ENCODE data around the gene VGF. TPM values are rescaled to one million over a fixed set of nuclear protein-coding genes. Genes with fewer than 3 reads are reported as not detected.
"Not testable (repeated sequence)": the region's sequence is repeated elsewhere in the genome, so short reads cannot be mapped to it uniquely, and the experiment has no call there.

VGF gene
- total RNA-seq, 1 donor from 2014 or later = 0.96 TPM

DNA sequence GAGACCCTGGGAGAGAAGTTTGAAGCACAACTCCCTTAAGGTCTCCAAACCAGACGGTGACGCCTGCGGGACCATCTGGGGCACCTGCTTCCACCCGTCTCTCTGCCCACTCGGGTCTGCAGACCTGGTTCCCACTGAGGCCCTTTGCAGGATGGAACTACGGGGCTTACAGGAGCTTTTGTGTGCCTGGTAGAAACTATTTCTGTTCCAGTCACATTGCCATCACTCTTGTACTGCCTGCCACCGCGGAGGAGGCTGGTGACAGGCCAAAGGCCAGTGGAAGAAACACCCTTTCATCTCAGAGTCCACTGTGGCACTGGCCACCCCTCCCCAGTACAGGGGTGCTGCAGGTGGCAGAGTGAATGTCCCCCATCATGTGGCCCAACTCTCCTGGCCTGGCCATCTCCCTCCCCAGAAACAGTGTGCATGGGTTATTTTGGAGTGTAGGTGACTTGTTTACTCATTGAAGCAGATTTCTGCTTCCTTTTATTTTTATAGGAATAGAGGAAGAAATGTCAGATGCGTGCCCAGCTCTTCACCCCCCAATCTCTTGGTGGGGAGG is 27.6 kb downstream of the VGF start:
- H3K36me3 Mint-ChIP-seq (ENCODE audit: insufficient read depth) = no peaks in the 10 kb centered on the region
- H3K9me3 Mint-ChIP-seq (ENCODE audit: low read depth) = no peaks in the 10 kb centered on the region
- DNase-seq (ENCODE audit: low spot score, unreplicated experiment) = no peak
- H3K4me3 Mint-ChIP-seq (ENCODE audit: low read depth) = no peak overlapping the region
- TF ChIP-seq, protein P1, sequence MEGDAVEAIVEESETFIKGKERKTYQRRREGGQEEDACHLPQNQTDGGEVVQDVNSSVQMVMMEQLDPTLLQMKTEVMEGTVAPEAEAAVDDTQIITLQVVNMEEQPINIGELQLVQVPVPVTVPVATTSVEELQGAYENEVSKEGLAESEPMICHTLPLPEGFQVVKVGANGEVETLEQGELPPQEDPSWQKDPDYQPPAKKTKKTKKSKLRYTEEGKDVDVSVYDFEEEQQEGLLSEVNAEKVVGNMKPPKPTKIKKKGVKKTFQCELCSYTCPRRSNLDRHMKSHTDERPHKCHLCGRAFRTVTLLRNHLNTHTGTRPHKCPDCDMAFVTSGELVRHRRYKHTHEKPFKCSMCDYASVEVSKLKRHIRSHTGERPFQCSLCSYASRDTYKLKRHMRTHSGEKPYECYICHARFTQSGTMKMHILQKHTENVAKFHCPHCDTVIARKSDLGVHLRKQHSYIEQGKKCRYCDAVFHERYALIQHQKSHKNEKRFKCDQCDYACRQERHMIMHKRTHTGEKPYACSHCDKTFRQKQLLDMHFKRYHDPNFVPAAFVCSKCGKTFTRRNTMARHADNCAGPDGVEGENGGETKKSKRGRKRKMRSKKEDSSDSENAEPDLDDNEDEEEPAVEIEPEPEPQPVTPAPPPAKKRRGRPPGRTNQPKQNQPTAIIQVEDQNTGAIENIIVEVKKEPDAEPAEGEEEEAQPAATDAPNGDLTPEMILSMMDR (IDR thresholded peaks at IDR 0.05; ENCODE audit: unreplicated experiment) = no peak
- peaks cover 37% of the 10 kb centered on the region for H3K27me3 Mint-ChIP-seq
- H3K27ac Mint-ChIP-seq = no peak overlapping the region
- peaks cover 1% of the 10 kb centered on the region for H3K4me1 Mint-ChIP-seq (ENCODE audit: low read depth)

DNA sequence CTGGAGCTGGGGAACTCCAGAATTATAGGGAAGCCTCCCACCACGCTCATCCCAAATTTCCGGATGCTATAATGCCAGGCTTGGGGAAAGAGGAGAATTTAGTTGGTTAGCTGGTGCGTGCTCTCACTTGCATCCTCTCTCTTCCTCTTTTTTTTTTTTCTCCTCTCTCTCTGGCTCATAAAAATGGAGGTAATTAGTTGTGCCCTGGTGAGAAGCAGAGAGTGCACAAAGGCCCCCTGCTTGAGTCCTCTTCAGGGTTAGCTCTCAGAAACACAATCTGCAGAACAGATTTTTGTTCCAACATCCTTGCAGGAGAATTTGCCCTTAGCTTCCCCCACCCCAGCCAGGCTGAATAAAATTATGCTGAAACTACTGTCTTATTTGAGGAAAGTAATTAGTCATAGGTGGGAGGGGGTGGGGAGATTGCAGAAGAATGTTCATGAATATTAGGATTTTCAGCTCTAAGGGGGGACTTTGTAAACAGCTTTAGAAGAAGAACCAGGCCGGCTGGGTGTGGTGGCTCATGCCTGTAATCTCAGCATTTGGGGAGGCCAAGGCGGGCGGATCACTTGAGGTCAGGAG is 30.9 kb downstream of the VGF start:
- DNase-seq (ENCODE audit: low spot score, unreplicated experiment) = no peak
- TF ChIP-seq, protein P1 (IDR thresholded peaks at IDR 0.05; ENCODE audit: unreplicated experiment) = no peak
- no peak overlapping the region for H3K27ac Mint-ChIP-seq
- no peaks in the 10 kb centered on the region for H3K9me3 Mint-ChIP-seq (ENCODE audit: low read depth)
- H3K36me3 Mint-ChIP-seq (ENCODE audit: insufficient read depth) = no peaks in the 10 kb centered on the region
- H3K4me1 Mint-ChIP-seq (ENCODE audit: low read depth) = no peaks in the 10 kb centered on the region
- H3K4me3 Mint-ChIP-seq (ENCODE audit: low read depth) = no peak overlapping the region
- peaks cover 42% of the 10 kb centered on the region for H3K27me3 Mint-ChIP-seq

DNA sequence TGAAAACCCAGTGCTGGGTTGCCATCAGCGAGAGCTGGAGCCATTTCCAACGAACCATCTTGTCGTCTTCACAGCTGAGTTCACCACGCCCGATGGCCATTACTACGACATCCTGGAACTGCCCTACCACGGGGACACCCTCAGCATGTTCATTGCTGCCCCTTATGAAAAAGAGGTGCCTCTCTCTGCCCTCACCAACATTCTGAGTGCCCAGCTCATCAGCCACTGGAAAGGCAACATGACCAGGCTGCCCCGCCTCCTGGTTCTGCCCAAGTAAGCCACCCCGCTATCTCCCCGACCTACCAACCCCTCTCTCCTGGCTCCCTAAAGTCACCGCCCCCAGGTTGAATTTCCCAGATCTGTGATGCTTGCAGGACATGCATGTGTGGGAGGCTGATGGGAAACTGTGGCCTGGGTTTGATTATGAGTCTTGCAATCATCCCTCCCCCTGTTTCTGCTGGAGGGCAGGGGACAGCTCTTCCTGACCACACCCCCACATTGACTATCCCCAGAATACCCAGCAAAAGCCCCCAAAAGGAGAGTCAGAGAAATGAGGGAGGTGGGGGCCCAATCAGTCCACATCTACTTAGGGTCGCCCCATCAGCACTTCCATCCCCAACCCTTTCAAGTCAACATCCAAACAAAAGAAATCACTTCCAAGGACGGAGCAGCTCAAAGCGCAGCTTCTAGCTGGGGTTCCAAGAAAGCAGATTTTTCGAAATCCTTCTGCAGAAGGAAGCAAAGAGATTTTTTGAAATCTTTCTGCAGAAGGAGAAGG is 31.6 kb downstream of the VGF start:
- TF ChIP-seq, protein P1 (IDR thresholded peaks at IDR 0.05; ENCODE audit: unreplicated experiment) = no peak
- Mint-ChIP-seq H3K4me1 (ENCODE audit: low read depth) (no peaks in the 10 kb centered on the region), H3K4me3 (ENCODE audit: low read depth) (no peak overlapping the region), H3K9me3 (ENCODE audit: low read depth) (no peaks in the 10 kb centered on the region), H3K27ac (no peak overlapping the region), H3K27me3 (peaks cover 42% of the 10 kb centered on the region), H3K36me3 (ENCODE audit: insufficient read depth) (no peaks in the 10 kb centered on the region)
- no peak for DNase-seq (ENCODE audit: low spot score, unreplicated experiment)

DNA sequence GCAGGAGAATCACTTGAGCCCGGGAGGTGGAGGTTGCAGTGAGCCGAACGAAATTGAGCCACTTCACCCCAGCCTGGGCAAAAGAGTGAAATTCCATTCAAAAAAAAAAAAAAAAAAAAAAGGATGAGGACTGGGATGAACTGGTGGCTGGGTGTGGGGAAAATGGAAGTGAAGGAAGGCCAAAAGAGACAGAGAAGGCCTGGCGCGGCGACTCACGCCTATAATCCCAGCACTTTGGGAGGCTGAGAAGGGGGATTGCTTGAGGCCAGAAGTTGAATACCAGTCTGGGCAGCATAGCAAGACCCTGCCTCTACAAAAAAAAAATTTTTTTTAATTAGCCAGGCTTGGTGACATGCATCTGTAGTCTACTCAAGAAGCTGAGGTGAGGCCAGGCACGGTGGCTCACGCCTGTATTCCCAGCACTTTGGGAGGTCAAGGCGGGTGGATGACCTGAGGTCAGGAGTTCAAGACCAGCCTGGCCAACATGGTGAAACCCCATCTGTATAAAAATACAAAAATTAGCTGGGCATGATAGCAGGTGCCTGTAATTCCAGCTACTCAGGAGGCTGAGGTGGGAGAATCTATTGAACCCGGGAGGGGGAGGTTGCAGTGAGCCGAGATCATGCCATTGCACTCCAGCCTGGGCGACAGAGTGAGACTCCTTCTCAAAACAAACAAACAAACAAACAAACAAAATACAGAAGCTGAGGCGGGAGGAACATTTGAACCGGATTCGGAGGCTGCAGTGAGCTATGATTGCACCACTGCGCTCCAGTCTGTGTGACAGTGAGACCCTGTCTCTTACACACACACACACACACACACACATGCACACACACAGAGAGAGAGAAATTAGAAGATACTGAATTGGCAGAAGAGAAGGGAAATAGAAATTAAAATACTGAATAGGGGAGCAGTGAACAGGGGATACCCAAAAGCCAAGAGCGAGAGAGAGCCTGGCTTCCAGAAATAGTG is 32.5 kb downstream of the VGF start:
- not testable (repeated sequence) for H3K36me3 Mint-ChIP-seq (ENCODE audit: insufficient read depth); H3K9me3 Mint-ChIP-seq (ENCODE audit: low read depth); H3K4me3 Mint-ChIP-seq (ENCODE audit: low read depth); DNase-seq (ENCODE audit: low spot score, unreplicated experiment); H3K27ac Mint-ChIP-seq; H3K4me1 Mint-ChIP-seq (ENCODE audit: low read depth)
- H3K27me3 Mint-ChIP-seq = peaks cover 47% of the 10 kb centered on the region

DNA sequence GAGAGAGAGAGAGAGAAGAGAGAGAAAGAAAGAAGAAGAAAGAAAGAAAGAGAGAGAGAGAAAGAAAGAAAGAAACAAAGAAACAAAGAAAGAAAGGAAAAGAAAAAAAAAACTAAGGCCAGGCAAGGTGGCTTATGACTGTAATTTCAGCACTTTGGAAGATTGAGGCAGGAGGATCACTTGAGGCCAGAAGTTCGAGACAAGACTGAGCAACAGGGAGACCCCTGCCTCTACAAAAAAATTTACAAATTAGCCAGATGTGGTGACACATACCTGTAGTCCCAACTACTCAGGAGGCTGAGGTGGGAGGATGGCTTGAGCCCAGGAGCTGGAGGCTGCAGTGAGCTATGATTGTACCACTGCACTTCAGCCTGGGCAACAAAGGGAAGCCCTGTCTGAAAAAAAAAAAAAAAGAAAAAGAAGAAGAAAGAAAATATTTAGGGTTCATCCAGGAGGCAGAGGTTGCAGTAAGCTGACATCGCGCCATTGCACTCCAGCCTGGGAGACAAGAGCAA is 35.7 kb downstream of the VGF start:
- peaks cover 49% of the 10 kb centered on the region for H3K27me3 Mint-ChIP-seq
- TF ChIP-seq, protein P1 (IDR thresholded peaks at IDR 0.05; ENCODE audit: unreplicated experiment) = no peak
- no peak overlapping the region for H3K27ac Mint-ChIP-seq
- H3K36me3 Mint-ChIP-seq (ENCODE audit: insufficient read depth) = no peaks in the 10 kb centered on the region
- DNase-seq (ENCODE audit: low spot score, unreplicated experiment) = no peak
- no peaks in the 10 kb centered on the region for H3K9me3 Mint-ChIP-seq (ENCODE audit: low read depth)
- H3K4me1 Mint-ChIP-seq (ENCODE audit: low read depth) = peaks cover 15% of the 10 kb centered on the region
- H3K4me3 Mint-ChIP-seq (ENCODE audit: low read depth) = no peak overlapping the region

All from progenitor cell of endocrine pancreas (in vitro differentiated cells).